Colonic mucosa (tissue), 4 donors: ENCODE data around the gene GREM2. TPM values are rescaled to one million over a fixed set of nuclear protein-coding genes. Genes with fewer than 3 reads are reported as not detected.

ENCODE experiments used
- DNase-seq: peaks from one replicate; pipeline ENCODE4 v3.0.0-alpha.2; 2020
- H3K27ac ChIP-seq: fragments of 200-600 bp; one replicate; pipeline ENCODE4 v1.8.0; 2021
- H3K27me3 ChIP-seq: fragments of 200-600 bp; one replicate; pipeline ENCODE4 v1.8.0; 2021
- H3K36me3 ChIP-seq: fragments of 200-600 bp; one replicate; pipeline ENCODE4 v1.8.0; 2021
- H3K4me1 ChIP-seq: fragments of 200-600 bp; one replicate; pipeline ENCODE4 v1.8.0; 2021; ENCODE audit warnings: mild to moderate bottlenecking
- H3K4me3 ChIP-seq: fragments of 200-600 bp; one replicate; pipeline ENCODE4 v1.8.0; 2021
- H3K9ac ChIP-seq, 2 donors: one replicate each; pipeline ENCODE4 v1.7.0; 2013; ENCODE audit warnings: control low read depth in 2 of 2, low read depth in 2 of 2, low read length in 2 of 2
- H3K9me3 ChIP-seq: fragments of 200-600 bp; one replicate; pipeline ENCODE4 v1.8.0; 2021
- CTCF ChIP-seq: fragments of 200-600 bp; IDR thresholded peaks from one replicate; pipeline ENCODE4 v1.8.0; 2022; ENCODE audit warnings: antibody characterized with exemption, mild to moderate bottlenecking
- intact Hi-C: fragments of 100-400 bp; cut with DNase I; formaldehyde crosslinking; loops from one replicate; pipeline ENCODE4 v1.14.1; 2022
- total RNA-seq, 2 donors: library from RNA; stranded (reverse); fragmentation: NEBNext Ultra II Directional in 1 of 2; extraction: Animal tissue kit (Norgen Biotek cat#: 25700) in 1 of 2; gene quantifications; one replicate each; pipeline ENCODE4 v1.2.1, GENCODE V29; 2021
- donor health status: healthy.
- donor health status: DM: no; HTN: no; CAD: no.
- donor health status: DM: no; HTN: no; CAD: no.

GREM2 gene
- total RNA-seq, 2 donors from 2014 or later = 3.6 to 8.4 TPM

GRCh38 chr1:240539769-240540414 is 72.1 kb downstream of the GREM2 start:
- no peak overlapping the region for H3K9ac ChIP-seq
- intact Hi-C loops = no loop called here
- H3K4me1 ChIP-seq = no peaks in the 10 kb centered on the region
- H3K36me3 ChIP-seq = no peaks in the 10 kb centered on the region
- no peak for TF ChIP-seq CTCF
- no peaks in the 10 kb centered on the region for H3K27me3 ChIP-seq
- no peak overlapping the region for H3K27ac ChIP-seq
- H3K4me3 ChIP-seq = no peak overlapping the region
- DNase-seq = no peak
- H3K9me3 ChIP-seq = no peaks in the 10 kb centered on the region

GRCh38 chr1:240538776-240539430 is 73.1 kb downstream of the GREM2 start:
- no peaks in the 10 kb centered on the region for H3K9me3 ChIP-seq
- no peaks in the 10 kb centered on the region for H3K27me3 ChIP-seq
- no peak overlapping the region for H3K27ac ChIP-seq
- H3K4me1 ChIP-seq = no peaks in the 10 kb centered on the region
- intact Hi-C loops = no loop called here
- no peak for TF ChIP-seq CTCF
- no peak overlapping the region for H3K4me3 ChIP-seq
- DNase-seq = no peak
- H3K9ac ChIP-seq = no peak overlapping the region
- H3K36me3 ChIP-seq = no peaks in the 10 kb centered on the region

- Histone ChIP-seq H3K27ac (no peak overlapping the region), H3K36me3 (no peaks in the 10 kb centered on the region), H3K4me3 (no peak overlapping the region), H3K4me1 (no peaks in the 10 kb centered on the region), H3K27me3 (no peaks in the 10 kb centered on the region), H3K9me3 (no peaks in the 10 kb centered on the region), H3K9ac (no peak overlapping the region)
- no peak for DNase-seq
- TF ChIP-seq CTCF = no peak
- intact Hi-C loops = no loop called here
Observed at GRCh38 chr1:240533154-240533780, 78.7 kb downstream of the GREM2 start.

- intact Hi-C loops = no loop called here
- Histone ChIP-seq H3K27me3 (no peaks in the 10 kb centered on the region), H3K4me3 (no peak overlapping the region), H3K36me3 (no peaks in the 10 kb centered on the region), H3K9me3 (no peaks in the 10 kb centered on the region), H3K27ac (no peak overlapping the region), H3K4me1 (no peaks in the 10 kb centered on the region), H3K9ac (no peak overlapping the region)
- no peak for DNase-seq
- no peak for TF ChIP-seq CTCF
Observed at GRCh38 chr1:240528591-240528990, 83.4 kb downstream of the GREM2 start.

GRCh38 chr1:240527086-240527485 is 84.9 kb downstream of the GREM2 start:
- intact Hi-C loops = no loop called here
- no peak overlapping the region for H3K9ac ChIP-seq
- no peak overlapping the region for H3K27ac ChIP-seq
- no peak for DNase-seq
- H3K27me3 ChIP-seq = no peaks in the 10 kb centered on the region
- no peaks in the 10 kb centered on the region for H3K36me3 ChIP-seq
- H3K9me3 ChIP-seq = no peaks in the 10 kb centered on the region
- H3K4me3 ChIP-seq = no peak overlapping the region
- no peak for TF ChIP-seq CTCF
- no peaks in the 10 kb centered on the region for H3K4me1 ChIP-seq
